Measurements from ENCODE around the gene MERTK.
"Not testable (repeated sequence)": the region's sequence is repeated elsewhere in the genome, so short reads cannot be mapped to it uniquely, and the experiment has no call there.

Gene MERTK

GRCh38 chr2:111897924-111898702 lies at the start of gene MERTK:
TSS of gene MERTK (plus strand) at chr2:111898607. CDS start at chr2:111898736, 129 bp downstream.
- peak within 1 kb of the TSS; percentile 83 for H3K4me3 Mint-ChIP-seq
- no peak within 1 kb of the TSS for H3K27ac Mint-ChIP-seq
- no peaks in the 10 kb centered on the region for H3K36me3 Mint-ChIP-seq (ENCODE audit: low read depth)
- peaks cover 13% of the 10 kb centered on the region for H3K4me1 Mint-ChIP-seq (ENCODE audit: low read depth)
- H3K9me3 Mint-ChIP-seq: no peaks in the 10 kb centered on the region
- H3K27me3 Mint-ChIP-seq: peaks cover 37% of the 10 kb centered on the region

GRCh38 chr2:111850646-111851045 lies 47.8 kb upstream of the MERTK start:
- not testable (repeated sequence) for H3K9me3 Mint-ChIP-seq; H3K27ac Mint-ChIP-seq; H3K4me3 Mint-ChIP-seq; H3K4me1 Mint-ChIP-seq (ENCODE audit: low read depth); H3K27me3 Mint-ChIP-seq
- peaks cover 69% of the 10 kb centered on the region for H3K36me3 Mint-ChIP-seq (ENCODE audit: low read depth)

GRCh38 chr2:111852544-111852943 lies 45.9 kb upstream of the MERTK start:
- not testable (repeated sequence) for H3K27ac Mint-ChIP-seq; H3K4me3 Mint-ChIP-seq; H3K27me3 Mint-ChIP-seq; H3K4me1 Mint-ChIP-seq (ENCODE audit: low read depth); H3K9me3 Mint-ChIP-seq
- peaks cover 70% of the 10 kb centered on the region for H3K36me3 Mint-ChIP-seq (ENCODE audit: low read depth)

GRCh38 chr2:111860005-111860404 lies 38.4 kb upstream of the MERTK start:
- H3K36me3 Mint-ChIP-seq (ENCODE audit: low read depth): peaks cover 48% of the 10 kb centered on the region
- not testable (repeated sequence) for H3K9me3 Mint-ChIP-seq; H3K27ac Mint-ChIP-seq; H3K4me3 Mint-ChIP-seq; H3K27me3 Mint-ChIP-seq; H3K4me1 Mint-ChIP-seq (ENCODE audit: low read depth)

- not testable (repeated sequence) for H3K4me3 Mint-ChIP-seq; H3K4me1 Mint-ChIP-seq (ENCODE audit: low read depth); H3K27me3 Mint-ChIP-seq; H3K27ac Mint-ChIP-seq; H3K9me3 Mint-ChIP-seq
- peaks cover 43% of the 10 kb centered on the region for H3K36me3 Mint-ChIP-seq (ENCODE audit: low read depth)
Measured at GRCh38 chr2:111865124-111865523, 33.3 kb upstream of the MERTK start.

GRCh38 chr2:111872806-111873205 lies 25.6 kb upstream of the MERTK start:
- Mint-ChIP-seq H3K36me3 (ENCODE audit: low read depth) (peaks cover 71% of the 10 kb centered on the region), H3K4me1 (ENCODE audit: low read depth) (peaks cover 18% of the 10 kb centered on the region)
- H3K27me3 Mint-ChIP-seq, H3K4me3 Mint-ChIP-seq, H3K9me3 Mint-ChIP-seq, H3K27ac Mint-ChIP-seq: not testable (repeated sequence)

GRCh38 chr2:111883661-111884591 lies 14.5 kb upstream of the MERTK start, which contains the start of gene ANAPC1:
TSS of gene ANAPC1 (minus strand) at chr2:111884193. CDS start at chr2:111880825, 3,368 bp downstream.
- Mint-ChIP-seq H3K27me3 (no peaks in the 10 kb centered on the region), H3K4me3 (peak within 1 kb of the TSS; percentile 98), H3K27ac (peak within 1 kb of the TSS; percentile 98), H3K4me1 (ENCODE audit: low read depth) (peaks cover 27% of the 10 kb centered on the region), H3K9me3 (no peaks in the 10 kb centered on the region), H3K36me3 (ENCODE audit: low read depth) (peaks cover 14% of the 10 kb centered on the region)

- Mint-ChIP-seq H3K4me1 (ENCODE audit: low read depth) (peaks cover 27% of the 10 kb centered on the region), H3K36me3 (ENCODE audit: low read depth) (peaks cover 12% of the 10 kb centered on the region), H3K4me3 (peak overlapping the region; percentile 98), H3K27me3 (no peaks in the 10 kb centered on the region), H3K27ac (peak overlapping the region; percentile 98), H3K9me3 (no peaks in the 10 kb centered on the region)
Measured at GRCh38 chr2:111884592-111884964, 13.8 kb upstream of the MERTK start.

GRCh38 chr2:111896024-111896423 lies 2.4 kb upstream of the MERTK start:
- H3K4me3 Mint-ChIP-seq: no peak overlapping the region

GRCh38 chr2:111896576-111896975 lies 1.8 kb upstream of the MERTK start:
- Mint-ChIP-seq H3K4me3 (no peak overlapping the region), H3K4me1 (ENCODE audit: low read depth) (peaks cover 13% of the 10 kb centered on the region), H3K36me3 (ENCODE audit: low read depth) (no peaks in the 10 kb centered on the region), H3K27me3 (peaks cover 37% of the 10 kb centered on the region), H3K27ac (no peak overlapping the region), H3K9me3 (no peaks in the 10 kb centered on the region)

More at GRCh38 chr2:111896024-111896423, 2.4 kb upstream of the MERTK start:
- H3K27ac Mint-ChIP-seq: no peak overlapping the region
- no peaks in the 10 kb centered on the region for H3K9me3 Mint-ChIP-seq
- peaks cover 36% of the 10 kb centered on the region for H3K27me3 Mint-ChIP-seq
- no peaks in the 10 kb centered on the region for H3K36me3 Mint-ChIP-seq (ENCODE audit: low read depth)
- H3K4me1 Mint-ChIP-seq (ENCODE audit: low read depth): peaks cover 13% of the 10 kb centered on the region

- no peak overlapping the region for H3K27ac Mint-ChIP-seq
- H3K4me3 Mint-ChIP-seq: peak overlapping the region; percentile 83
- H3K27me3 Mint-ChIP-seq: peaks cover 37% of the 10 kb centered on the region
- no peaks in the 10 kb centered on the region for H3K36me3 Mint-ChIP-seq (ENCODE audit: low read depth)
- H3K4me1 Mint-ChIP-seq (ENCODE audit: low read depth): peaks cover 13% of the 10 kb centered on the region
- no peaks in the 10 kb centered on the region for H3K9me3 Mint-ChIP-seq
Measured at GRCh38 chr2:111897630-111897923, 830 bp upstream of the MERTK start.

- Mint-ChIP-seq H3K27me3 (peaks cover 33% of the 10 kb centered on the region), H3K27ac (no peak overlapping the region), H3K4me3 (peak overlapping the region; percentile 55)
Measured at GRCh38 chr2:111898703-111899514, 502 bp downstream of the MERTK start.

GRCh38 chr2:111900859-111901258 lies 2.5 kb downstream of the MERTK start:
- H3K27ac Mint-ChIP-seq: no peak overlapping the region
- H3K4me3 Mint-ChIP-seq: no peak overlapping the region
- no peaks in the 10 kb centered on the region for H3K36me3 Mint-ChIP-seq (ENCODE audit: low read depth)
- H3K27me3 Mint-ChIP-seq: peaks cover 27% of the 10 kb centered on the region
- H3K4me1 Mint-ChIP-seq (ENCODE audit: low read depth): peaks cover 16% of the 10 kb centered on the region
- H3K9me3 Mint-ChIP-seq: no peaks in the 10 kb centered on the region

More at GRCh38 chr2:111898703-111899514, 502 bp downstream of the MERTK start:
- Mint-ChIP-seq H3K9me3 (no peaks in the 10 kb centered on the region), H3K36me3 (ENCODE audit: low read depth) (no peaks in the 10 kb centered on the region), H3K4me1 (ENCODE audit: low read depth) (peaks cover 13% of the 10 kb centered on the region)

- no peaks in the 10 kb centered on the region for H3K36me3 Mint-ChIP-seq (ENCODE audit: low read depth)
- H3K9me3 Mint-ChIP-seq: no peaks in the 10 kb centered on the region
- H3K27me3 Mint-ChIP-seq: peaks cover 20% of the 10 kb centered on the region
- no peak overlapping the region for H3K27ac Mint-ChIP-seq
- H3K4me3 Mint-ChIP-seq: no peak overlapping the region
- peaks cover 18% of the 10 kb centered on the region for H3K4me1 Mint-ChIP-seq (ENCODE audit: low read depth)
Measured at GRCh38 chr2:111903516-111903915, 5.1 kb downstream of the MERTK start.

Measured in stimulated activated naive CD8-positive, alpha-beta T cell treated with anti-CD3 and anti-CD28 coated beads, Interleukin-15, Interleukin-2, amounts not matched to agents 100 ng/mL and 50 ng/mL, for 24 hours (primary cell).